HG03439 (cell line): ENCODE measurements around the gene DDX1.
"Not testable (repeated sequence)": the region's sequence is repeated elsewhere in the genome, so short reads cannot be mapped to it uniquely, and the experiment has no call there.

Source experiments
- ATAC-seq: cut with Tn5 transposase; IDR thresholded peaks from one replicate; pipeline ENCODE4 v1.9.1; 2021; ENCODE audit warnings: mild to moderate bottlenecking, moderate library complexity; ENCODE audit not compliant: unreplicated experiment

Gene DDX1

GRCh38 chr2:15594291-15595256, 2.9 kb downstream of the DDX1 start:
- no peak for ATAC-seq

- no peak for ATAC-seq
Measured at GRCh38 chr2:15595342-15595905, 3.8 kb downstream of the DDX1 start.

GRCh38 chr2:15595936-15596335, 4.3 kb downstream of the DDX1 start:
- no peak for ATAC-seq

GRCh38 chr2:15596350-15596749, 4.7 kb downstream of the DDX1 start:
- no peak for ATAC-seq

- ATAC-seq, result no peak
Measured at GRCh38 chr2:15596968-15597367, 5.3 kb downstream of the DDX1 start.

- no peak for ATAC-seq
Measured at GRCh38 chr2:15599994-15600393, 8.3 kb downstream of the DDX1 start.

GRCh38 chr2:15601681-15602080, 10.0 kb downstream of the DDX1 start:
- no peak for ATAC-seq

- no peak for ATAC-seq
Measured at GRCh38 chr2:15602393-15602792, 10.7 kb downstream of the DDX1 start.

- ATAC-seq, result no peak
Measured at GRCh38 chr2:15603044-15603765, 11.5 kb downstream of the DDX1 start.

- ATAC-seq, result no peak
Measured at GRCh38 chr2:15603948-15604347, 12.3 kb downstream of the DDX1 start.

- ATAC-seq, result no peak
Measured at GRCh38 chr2:15605721-15606120, 14.1 kb downstream of the DDX1 start.

- no peak for ATAC-seq
Measured at GRCh38 chr2:15606481-15607441, 15.1 kb downstream of the DDX1 start.

GRCh38 chr2:15607709-15608391, 16.2 kb downstream of the DDX1 start:
- no peak for ATAC-seq

GRCh38 chr2:15608392-15608761, 16.7 kb downstream of the DDX1 start:
- no peak for ATAC-seq

- no peak for ATAC-seq
Measured at GRCh38 chr2:15609341-15610042, 17.8 kb downstream of the DDX1 start.

GRCh38 chr2:15610430-15610952, 18.8 kb downstream of the DDX1 start:
- ATAC-seq, result no peak

- not testable (repeated sequence) for ATAC-seq
Measured at GRCh38 chr2:15612101-15612500, 20.4 kb downstream of the DDX1 start.

GRCh38 chr2:15613736-15614429, 22.2 kb downstream of the DDX1 start:
- no peak for ATAC-seq
